Cerebellar nuclear complex (tissue), 1 donor: ENCODE data around the gene TMEM217.
"Not testable (repeated sequence)": the region's sequence is repeated elsewhere in the genome, so short reads cannot be mapped to it uniquely, and the experiment has no call there.

Source experiments
- DNase-seq, 2 experiments: peaks; one replicate each; lab custom pipeline; 2025; lab: John Stamatoyannopoulos, UW

Gene TMEM217

GRCh38 chr6:37218061-37218460 lies 39.9 kb downstream of the TMEM217 start:
- DNase-seq: no peak

GRCh38 chr6:37212268-37212667 lies 45.7 kb downstream of the TMEM217 start:
- DNase-seq: no peak

GRCh38 chr6:37210313-37210968 lies 47.5 kb downstream of the TMEM217 start:
- peak; percentile 2 to 78 for DNase-seq

- no peak for DNase-seq
These were observed 48.3 kb downstream of the TMEM217 start for GRCh38 chr6:37209461-37210205.

GRCh38 chr6:37208793-37209192 lies 49.2 kb downstream of the TMEM217 start:
- no peak for DNase-seq

- no peak for DNase-seq
These were observed 50.0 kb downstream of the TMEM217 start for GRCh38 chr6:37207903-37208456.

- DNase-seq: no peak
These were observed 51.3 kb downstream of the TMEM217 start for GRCh38 chr6:37206622-37207021.

GRCh38 chr6:37205997-37206340 lies 52.0 kb downstream of the TMEM217 start:
- no peak for DNase-seq

- DNase-seq: no peak
These were observed 52.6 kb downstream of the TMEM217 start for GRCh38 chr6:37205175-37205996.

GRCh38 chr6:37204014-37204751 lies 53.8 kb downstream of the TMEM217 start:
- no peak for DNase-seq

- no peak for DNase-seq
These were observed 55.0 kb downstream of the TMEM217 start for GRCh38 chr6:37202788-37203491.

- DNase-seq: no peak
These were observed 56.2 kb downstream of the TMEM217 start for GRCh38 chr6:37201726-37202125.

- no peak for DNase-seq
These were observed 57.9 kb downstream of the TMEM217 start for GRCh38 chr6:37200085-37200484.

GRCh38 chr6:37196451-37196850 lies 61.5 kb downstream of the TMEM217 start:
- DNase-seq: not testable (repeated sequence)

- DNase-seq: not testable (repeated sequence)
These were observed 63.1 kb downstream of the TMEM217 start for GRCh38 chr6:37194886-37195285.

GRCh38 chr6:37192666-37193065 lies 65.3 kb downstream of the TMEM217 start:
- DNase-seq: no peak

- no peak for DNase-seq
These were observed 67.8 kb downstream of the TMEM217 start for GRCh38 chr6:37190159-37190535.

GRCh38 chr6:37188962-37189510 lies 68.9 kb downstream of the TMEM217 start:
- DNase-seq: no peak

GRCh38 chr6:37187321-37188022 lies 70.5 kb downstream of the TMEM217 start:
- DNase-seq: no peak
